Epithelial cell of proximal tubule (primary cell): ENCODE measurements around the gene ZNF266. TPM values are rescaled to one million over a fixed set of nuclear protein-coding genes. Genes with fewer than 3 reads are reported as not detected.
A peak's percentile ranks its signal among the peaks of the same experiment; 100 is the strongest.

Experiments
- DNase-seq: peaks from one replicate; pipeline ENCODE4 v3.0.0-alpha.2; 2011; ENCODE audit warnings: low read depth
- H3K4me3 ChIP-seq: 2 replicates; pipeline ENCODE4 v1.5.1; 2011; ENCODE audit warnings: low read depth, mild to moderate bottlenecking, low read length
- total RNA-seq: library from RNA; depleted of rRNA; stranded (reverse); fragments of >200 nt; gene quantifications from 2 replicates; pipeline ENCODE4 v1.2.3, GENCODE V29; 2015
- TF ChIP-seq, protein P1 (sequence below): conservative IDR thresholded peaks from 2 replicates; pipeline ENCODE4 v1.5.1; 2012; ENCODE audit warnings: low read depth, mild to moderate bottlenecking, low read length

ZNF266 gene
- total RNA-seq, 1 donor from 2014 or later = 9.1 TPM

DNA sequence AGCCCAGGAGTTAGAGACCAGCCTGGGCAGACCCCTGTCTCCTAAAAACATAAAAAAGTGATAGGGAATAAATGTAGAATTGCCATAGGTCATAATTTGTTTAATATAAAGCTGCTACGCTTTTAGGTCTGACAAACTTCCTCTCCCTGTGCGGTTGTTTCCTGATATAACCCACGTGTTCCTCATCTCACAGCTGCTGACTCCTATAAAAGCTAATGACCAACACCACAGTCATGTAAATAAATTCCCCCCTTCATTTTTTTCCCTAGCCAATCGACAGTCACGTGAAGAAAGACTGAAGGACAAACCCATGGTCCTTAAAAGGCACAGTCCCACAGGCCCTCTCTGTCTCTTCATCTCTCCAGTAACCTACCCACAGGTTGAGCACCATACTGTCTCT lies 27.5 kb downstream of the ZNF266 start:
- TF ChIP-seq, protein P1, sequence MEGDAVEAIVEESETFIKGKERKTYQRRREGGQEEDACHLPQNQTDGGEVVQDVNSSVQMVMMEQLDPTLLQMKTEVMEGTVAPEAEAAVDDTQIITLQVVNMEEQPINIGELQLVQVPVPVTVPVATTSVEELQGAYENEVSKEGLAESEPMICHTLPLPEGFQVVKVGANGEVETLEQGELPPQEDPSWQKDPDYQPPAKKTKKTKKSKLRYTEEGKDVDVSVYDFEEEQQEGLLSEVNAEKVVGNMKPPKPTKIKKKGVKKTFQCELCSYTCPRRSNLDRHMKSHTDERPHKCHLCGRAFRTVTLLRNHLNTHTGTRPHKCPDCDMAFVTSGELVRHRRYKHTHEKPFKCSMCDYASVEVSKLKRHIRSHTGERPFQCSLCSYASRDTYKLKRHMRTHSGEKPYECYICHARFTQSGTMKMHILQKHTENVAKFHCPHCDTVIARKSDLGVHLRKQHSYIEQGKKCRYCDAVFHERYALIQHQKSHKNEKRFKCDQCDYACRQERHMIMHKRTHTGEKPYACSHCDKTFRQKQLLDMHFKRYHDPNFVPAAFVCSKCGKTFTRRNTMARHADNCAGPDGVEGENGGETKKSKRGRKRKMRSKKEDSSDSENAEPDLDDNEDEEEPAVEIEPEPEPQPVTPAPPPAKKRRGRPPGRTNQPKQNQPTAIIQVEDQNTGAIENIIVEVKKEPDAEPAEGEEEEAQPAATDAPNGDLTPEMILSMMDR = no peak
- no peak for DNase-seq
- H3K4me3 ChIP-seq = no peak overlapping the region

DNA sequence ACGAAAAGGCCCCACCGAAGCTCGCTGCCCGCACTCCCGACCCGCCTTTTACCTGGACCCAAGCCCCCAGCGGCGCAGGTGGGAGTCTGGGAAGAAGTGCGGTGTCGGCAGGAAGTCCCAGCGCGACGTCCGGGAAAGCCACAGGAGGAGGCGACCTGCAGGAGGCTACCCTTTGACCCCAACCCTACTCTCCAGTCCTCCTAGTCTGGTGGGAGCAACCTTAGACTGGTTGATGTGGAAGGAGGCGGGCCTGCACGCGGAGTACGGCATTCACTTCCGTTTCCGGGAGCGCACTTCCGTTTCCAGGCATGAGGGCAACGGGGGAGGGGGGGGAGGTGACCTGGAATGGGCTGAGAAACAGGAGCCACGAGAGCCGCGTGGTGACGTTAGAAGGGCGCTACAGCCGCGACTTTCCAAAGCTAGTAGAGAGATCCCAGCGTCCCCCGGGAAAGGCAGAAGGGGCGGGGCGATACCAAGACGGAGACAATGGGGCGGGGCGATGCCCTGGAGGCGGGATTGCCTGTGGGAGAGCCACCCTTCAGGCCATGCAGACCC lies 28.5 kb downstream of the ZNF266 start:
- TF ChIP-seq, protein P1 = no peak
- DNase-seq = no peak
- peak overlapping the region; percentile 70 for H3K4me3 ChIP-seq

DNA sequence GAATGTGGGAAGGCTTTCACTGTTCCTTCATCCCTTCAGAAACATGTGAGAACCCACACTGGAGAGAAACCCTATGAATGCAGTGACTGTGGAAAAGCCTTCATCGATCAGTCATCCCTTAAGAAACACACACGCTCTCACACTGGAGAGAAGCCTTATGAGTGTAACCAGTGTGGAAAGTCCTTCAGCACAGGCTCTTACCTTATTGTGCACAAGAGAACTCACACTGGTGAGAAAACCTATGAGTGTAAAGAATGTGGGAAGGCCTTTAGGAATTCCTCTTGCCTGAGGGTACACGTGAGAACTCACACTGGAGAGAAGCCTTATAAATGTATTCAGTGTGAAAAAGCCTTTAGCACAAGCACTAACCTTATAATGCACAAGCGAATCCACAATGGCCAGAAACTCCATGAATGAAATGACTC lies 54.0 kb downstream of the ZNF266 start:
- H3K4me3 ChIP-seq = no peak overlapping the region
- TF ChIP-seq, protein P1 = no peak
- no peak for DNase-seq

DNA sequence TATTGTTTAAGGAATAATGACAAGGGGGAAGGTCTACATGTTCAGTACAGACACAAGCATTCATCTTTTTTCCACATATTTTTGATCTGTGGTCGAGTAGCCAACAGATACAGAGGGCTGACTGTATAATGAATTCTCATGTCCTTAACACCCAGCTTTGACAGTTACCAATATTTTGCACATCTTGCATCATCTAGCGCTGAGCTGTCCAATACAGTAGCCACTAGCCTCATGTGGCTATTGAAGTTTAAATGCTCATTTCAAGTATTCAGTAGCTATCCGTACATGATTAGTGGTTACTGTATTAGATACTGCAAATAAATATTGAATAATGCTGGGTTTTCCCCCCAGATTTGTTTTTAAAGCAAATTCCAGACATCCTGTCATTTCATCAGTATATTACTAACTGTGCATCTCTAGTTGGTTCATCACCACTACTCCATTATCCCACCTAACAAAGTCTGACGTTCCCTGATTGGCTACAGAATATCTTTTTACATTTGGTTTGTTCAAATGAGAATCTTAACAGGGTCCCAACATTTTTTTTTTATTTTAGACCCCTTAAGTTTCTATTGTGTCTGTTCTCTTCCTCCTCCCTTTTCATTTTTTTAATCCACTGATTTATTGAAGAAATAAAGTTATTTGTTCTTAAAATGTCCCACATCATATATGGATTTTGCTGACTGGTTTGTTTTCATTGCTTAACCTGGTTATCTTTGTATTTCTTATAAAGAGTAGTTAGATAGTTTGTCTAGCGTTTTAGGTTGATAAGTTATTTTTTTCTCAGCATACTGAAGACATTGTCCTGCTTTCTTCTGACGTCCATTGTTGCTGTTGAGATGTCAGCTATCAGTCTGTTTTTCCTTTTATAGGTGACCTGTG lies 64.4 kb downstream of the ZNF266 start:
- no peak for DNase-seq
- H3K4me3 ChIP-seq = no peak overlapping the region
- TF ChIP-seq, protein P1 = no peak

DNA sequence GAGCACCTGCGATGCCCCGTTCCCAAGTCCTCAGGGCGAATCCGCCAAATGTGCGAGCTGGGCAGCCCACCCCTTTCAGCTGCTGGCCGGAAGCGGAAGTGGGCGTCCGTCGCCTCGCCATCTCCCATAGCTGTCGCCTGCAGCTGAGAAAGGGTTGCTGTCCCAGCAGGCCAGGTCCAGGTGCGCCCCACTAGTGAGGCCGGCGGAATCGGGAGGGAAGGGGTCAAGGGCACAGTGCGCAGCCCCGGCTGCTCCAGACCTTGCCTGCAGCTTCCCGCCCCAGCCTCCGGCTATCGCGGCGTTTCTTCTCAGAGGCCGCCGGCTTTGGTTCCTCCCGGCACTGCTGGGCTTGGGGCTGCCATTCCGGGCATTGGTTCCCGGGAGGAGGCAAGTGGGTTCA lies 72.5 kb downstream of the ZNF266 start, which contains the start of gene ZNF177:
TSS of gene ZNF177 (plus strand) at position 109 of the 400 bp plus-strand sequence. CDS start 15,299 bp downstream, outside the sequence.
- TF ChIP-seq, protein P1 = no peak
- peak within 1 kb of the TSS; percentile 33 for H3K4me3 ChIP-seq
- DNase-seq = no peak

Other genes with a start within 250 kb of the ZNF266 start
- not detected in 2 replicates for gene OR7D4, start 216.0 kb downstream of the ZNF266 start, total RNA-seq
- gene OR7E24, start 184.6 kb downstream of the ZNF266 start, total RNA-seq = not detected in 2 replicates
- gene ZNF699, start 125.7 kb downstream of the ZNF266 start, total RNA-seq = 3.4 and 3.7 TPM in 2 replicates
- gene ZNF559, start 111.4 kb downstream of the ZNF266 start, total RNA-seq = 5.2 and 7.3 TPM in 2 replicates
- gene ZNF177, start 72.6 kb downstream of the ZNF266 start, total RNA-seq = 0.92 and 1.2 TPM in 2 replicates
- 0.92 and 2.5 TPM in 2 replicates for gene ZNF560, start 63.0 kb upstream of the ZNF266 start, total RNA-seq
- 8.8 and 14.8 TPM in 2 replicates for gene ZNF426, start 103.1 kb upstream of the ZNF266 start, total RNA-seq
- gene ZNF121, start 148.9 kb upstream of the ZNF266 start, total RNA-seq = 23.8 and 24.1 TPM in 2 replicates
- 8.9 and 17.1 TPM in 2 replicates for gene ZNF561, start 185.7 kb upstream of the ZNF266 start, total RNA-seq
- 9.0 and 21.0 TPM in 2 replicates for gene ZNF562, start 239.5 kb upstream of the ZNF266 start, total RNA-seq